ENCODE results near the gene RPL29. TPM values are rescaled to one million over a fixed set of nuclear protein-coding genes. Genes with fewer than 3 reads are reported as not detected.
"Not testable (repeated sequence)": the region's sequence is repeated elsewhere in the genome, so short reads cannot be mapped to it uniquely, and the experiment has no call there.

RPL29 gene
- total RNA-seq, result 1,000 to 10,000 TPM; 1,428 to 2,708 (median 2,246) TPM

DNA sequence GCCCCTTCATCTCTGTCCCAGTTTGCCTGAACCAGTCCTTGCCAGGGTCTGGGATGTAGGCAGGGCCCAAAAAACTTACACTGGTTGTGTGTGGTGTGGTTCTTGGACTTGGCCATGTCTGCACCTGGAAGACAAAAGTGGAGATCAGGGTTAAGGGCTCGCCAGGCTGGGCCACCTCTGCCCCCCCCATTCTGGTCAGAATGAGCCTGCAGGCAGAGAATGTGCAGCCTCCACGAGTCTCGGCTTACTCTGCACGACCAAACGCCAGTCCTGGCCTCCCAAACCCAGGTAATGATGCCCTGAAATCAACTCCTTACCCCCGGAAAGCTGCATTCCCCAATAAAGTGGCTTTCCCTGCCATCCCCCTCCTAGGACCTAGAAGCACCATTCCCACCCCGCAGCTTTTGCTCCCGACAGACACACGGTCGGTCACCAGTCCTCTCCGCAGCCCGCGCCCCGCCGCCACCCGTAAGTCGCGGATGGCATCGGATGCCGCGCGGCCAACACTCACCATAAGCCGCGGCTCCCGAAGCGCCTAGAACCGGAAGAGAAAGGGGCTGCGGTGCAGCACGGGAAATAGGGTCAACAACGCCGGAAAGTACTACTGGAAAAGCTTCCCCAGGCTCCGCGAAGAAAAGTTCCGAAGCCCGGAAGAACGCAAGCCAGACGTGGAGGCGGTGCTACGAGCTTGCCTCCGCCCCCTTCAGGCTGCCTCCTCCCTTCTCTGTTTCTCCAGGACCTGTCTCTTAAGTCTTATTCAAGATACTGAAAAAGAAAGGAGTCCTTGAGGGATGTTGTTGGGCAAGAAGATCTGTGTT is at the start of gene RPL29:
RPL29 (minus strand) TSS at position 550 of the 818 bp plus-strand sequence; CDS start at position 116, 434 bp downstream.
- H3K27me3 ChIP-seq, result no peaks in the 10 kb centered on the region
- peak within 1 kb of the TSS; percentile 88 for H3K27ac ChIP-seq
- H3K9me3 ChIP-seq, result no peaks in the 10 kb centered on the region
- TF ChIP-seq POLR2AphosphoS5 (IDR thresholded peaks at IDR 0.05), result peak in 2 of 3 donors; percentile 84 to 95
- no peak for TF ChIP-seq EP300 (IDR thresholded peaks at IDR 0.05)
- TF ChIP-seq, protein P1, sequence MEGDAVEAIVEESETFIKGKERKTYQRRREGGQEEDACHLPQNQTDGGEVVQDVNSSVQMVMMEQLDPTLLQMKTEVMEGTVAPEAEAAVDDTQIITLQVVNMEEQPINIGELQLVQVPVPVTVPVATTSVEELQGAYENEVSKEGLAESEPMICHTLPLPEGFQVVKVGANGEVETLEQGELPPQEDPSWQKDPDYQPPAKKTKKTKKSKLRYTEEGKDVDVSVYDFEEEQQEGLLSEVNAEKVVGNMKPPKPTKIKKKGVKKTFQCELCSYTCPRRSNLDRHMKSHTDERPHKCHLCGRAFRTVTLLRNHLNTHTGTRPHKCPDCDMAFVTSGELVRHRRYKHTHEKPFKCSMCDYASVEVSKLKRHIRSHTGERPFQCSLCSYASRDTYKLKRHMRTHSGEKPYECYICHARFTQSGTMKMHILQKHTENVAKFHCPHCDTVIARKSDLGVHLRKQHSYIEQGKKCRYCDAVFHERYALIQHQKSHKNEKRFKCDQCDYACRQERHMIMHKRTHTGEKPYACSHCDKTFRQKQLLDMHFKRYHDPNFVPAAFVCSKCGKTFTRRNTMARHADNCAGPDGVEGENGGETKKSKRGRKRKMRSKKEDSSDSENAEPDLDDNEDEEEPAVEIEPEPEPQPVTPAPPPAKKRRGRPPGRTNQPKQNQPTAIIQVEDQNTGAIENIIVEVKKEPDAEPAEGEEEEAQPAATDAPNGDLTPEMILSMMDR (IDR thresholded peaks at IDR 0.05), result peak in 1 of 2 donors; percentile 10
- TF ChIP-seq POLR2A (IDR thresholded peaks at IDR 0.05), result peak; percentile 31 to 66
- peaks cover 38% of the 10 kb centered on the region for H3K36me3 ChIP-seq
- H3K4me1 ChIP-seq, result peaks cover 24% of the 10 kb centered on the region
- peak; percentile 94 to 95 for DNase-seq (ENCODE audit: low spot score in 2 of 2)
- under 1% methylated on average over 37 of the region's 40 CpGs for WGBS
- H3K4me3 ChIP-seq, result peak within 1 kb of the TSS; percentile 92

DNA sequence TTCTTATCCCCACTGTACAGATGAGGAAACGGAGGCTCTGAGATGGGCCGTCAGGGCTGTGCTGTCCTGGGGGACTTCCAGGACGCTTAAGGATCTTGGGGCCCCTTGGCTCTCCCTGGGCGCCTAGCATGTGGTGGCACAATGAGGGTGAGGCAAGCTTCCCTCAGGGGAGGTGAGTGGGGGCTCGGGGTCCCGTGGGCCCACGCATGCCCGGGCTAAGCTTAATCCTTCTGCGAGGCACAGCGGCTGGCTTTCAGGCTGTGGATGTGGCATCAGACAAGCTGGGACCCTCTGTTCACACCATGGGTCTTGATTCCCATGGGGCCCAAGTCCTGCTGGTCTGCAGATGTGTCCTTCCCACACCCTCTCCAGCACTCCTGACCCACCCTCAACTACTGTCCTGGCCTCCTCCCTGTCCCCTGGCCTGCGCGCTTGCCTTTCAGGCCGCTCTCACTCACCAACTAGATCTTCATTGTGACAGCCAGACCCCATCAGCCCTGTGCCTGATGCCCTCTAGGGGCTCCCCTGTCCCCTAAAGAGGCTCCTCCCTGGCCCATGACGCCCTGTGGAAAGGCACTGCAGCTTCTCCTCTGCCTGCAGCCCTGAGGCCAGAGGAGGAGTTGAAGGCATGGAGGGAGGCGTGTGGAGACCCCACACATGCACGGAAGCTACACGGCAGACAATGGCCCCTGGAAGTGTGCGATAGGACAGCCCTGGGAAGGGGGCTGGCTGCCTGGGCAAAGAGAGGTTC is 49.3 kb upstream of the RPL29 start:
- WGBS, result 72% methylated on average over 10 of the region's 18 CpGs
- H3K4me1 ChIP-seq, result peaks cover 71% of the 10 kb centered on the region
- no peak overlapping the region for H3K4me3 ChIP-seq
- TF ChIP-seq POLR2A (IDR thresholded peaks at IDR 0.05), result no peak
- no peak for TF ChIP-seq EP300 (IDR thresholded peaks at IDR 0.05)
- no peak for TF ChIP-seq POLR2AphosphoS5 (IDR thresholded peaks at IDR 0.05)
- TF ChIP-seq, protein P1 (IDR thresholded peaks at IDR 0.05), result no peak
- peaks cover 17% of the 10 kb centered on the region for H3K36me3 ChIP-seq
- H3K9me3 ChIP-seq, result no peaks in the 10 kb centered on the region
- no peak for DNase-seq (ENCODE audit: low spot score in 2 of 2)
- H3K27me3 ChIP-seq, result no peaks in the 10 kb centered on the region
- peak overlapping the region; percentile 97 for H3K27ac ChIP-seq

DNA sequence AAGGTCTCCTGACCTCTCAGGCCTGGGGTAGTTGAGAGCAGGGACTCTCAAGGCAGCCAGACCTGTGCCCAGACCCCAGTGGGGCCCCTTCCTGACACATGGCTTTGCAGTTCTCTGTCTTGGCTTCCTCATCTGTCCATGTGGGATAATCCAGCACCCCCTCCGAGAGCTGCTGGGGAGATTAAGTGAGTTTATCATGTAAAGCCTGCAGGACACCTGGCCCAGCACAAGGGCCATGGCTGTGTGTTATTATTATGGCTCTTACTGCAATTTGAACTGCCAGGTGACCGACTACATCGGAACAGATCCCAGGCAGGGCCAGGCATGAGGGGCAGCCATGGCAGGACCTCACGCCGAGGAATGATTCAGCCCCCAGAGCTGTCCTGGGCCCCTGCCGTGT is 48.1 kb upstream of the RPL29 start:
- Histone ChIP-seq H3K36me3 (peaks cover 6% of the 10 kb centered on the region), H3K27me3 (no peaks in the 10 kb centered on the region), H3K9me3 (no peaks in the 10 kb centered on the region), H3K4me3 (no peak overlapping the region), H3K4me1 (peaks cover 65% of the 10 kb centered on the region), H3K27ac (no peak overlapping the region)
- no peak for DNase-seq (ENCODE audit: low spot score in 2 of 2)
- TF ChIP-seq, protein P1 (IDR thresholded peaks at IDR 0.05), result no peak
- TF ChIP-seq POLR2A (IDR thresholded peaks at IDR 0.05), result no peak
- no peak for TF ChIP-seq POLR2AphosphoS5 (IDR thresholded peaks at IDR 0.05)
- TF ChIP-seq EP300 (IDR thresholded peaks at IDR 0.05), result no peak
- 81% methylated on average over 6 of the region's 6 CpGs for WGBS

DNA sequence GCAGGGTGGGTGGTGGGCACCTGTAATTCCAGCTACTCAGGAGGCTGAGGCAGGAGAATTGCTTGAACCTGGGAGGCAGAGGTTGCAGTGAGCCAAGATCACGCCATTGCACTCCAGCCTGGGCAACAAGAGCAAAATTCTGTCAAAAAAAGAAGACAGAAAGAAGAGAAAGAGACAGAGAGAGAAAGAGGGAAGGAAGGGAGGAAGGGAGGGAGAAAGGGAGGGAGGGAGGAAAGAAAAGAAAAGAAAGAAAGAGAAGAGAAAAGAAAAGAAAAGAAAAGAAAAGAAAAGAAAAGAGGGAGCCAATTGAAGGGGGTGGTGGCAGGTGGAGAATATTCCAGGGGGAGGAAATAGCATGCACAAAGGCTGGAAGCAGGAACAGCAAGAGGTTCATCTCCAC is 47.3 kb upstream of the RPL29 start:
- not testable (repeated sequence) for H3K9me3 ChIP-seq; H3K27me3 ChIP-seq; H3K4me3 ChIP-seq; DNase-seq (ENCODE audit: low spot score in 2 of 2); H3K27ac ChIP-seq; H3K36me3 ChIP-seq
- WGBS, result 93% methylated on average over 1 of the region's 1 CpG
- peaks cover 62% of the 10 kb centered on the region for H3K4me1 ChIP-seq

DNA sequence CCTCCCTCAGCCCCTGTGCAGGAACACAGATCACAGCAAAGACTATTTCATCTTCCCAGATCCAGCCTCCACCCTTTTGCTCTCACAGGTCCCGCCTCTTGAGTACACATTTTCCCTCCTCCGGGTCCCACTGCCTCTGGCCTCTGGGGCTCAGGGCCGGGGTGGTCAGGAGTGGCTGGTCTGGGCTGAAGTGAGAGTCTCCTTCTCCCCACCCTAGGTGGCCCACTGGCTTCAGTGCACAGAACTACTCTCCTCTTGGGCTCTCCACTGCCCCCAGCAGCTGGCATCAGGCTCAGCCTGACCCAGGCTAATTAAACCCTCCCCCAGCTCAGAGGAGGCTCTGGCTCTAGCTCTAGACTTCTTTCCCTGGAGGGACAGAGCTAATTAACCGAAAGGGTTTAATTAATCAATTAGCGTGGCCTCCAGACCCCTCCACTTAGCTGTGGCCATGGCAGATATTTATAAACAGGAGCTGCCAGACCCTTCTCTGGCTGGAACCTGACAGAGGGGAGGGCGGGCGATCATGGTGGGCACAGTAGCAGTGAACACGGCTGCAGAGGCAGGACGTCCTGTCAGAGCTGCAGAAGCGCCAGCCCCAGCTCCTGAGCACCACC is 45.5 kb upstream of the RPL29 start:
- H3K4me1 ChIP-seq, result peaks cover 60% of the 10 kb centered on the region
- 67% methylated on average over 10 of the region's 10 CpGs for WGBS

More for the DNA sequence above, 45.5 kb upstream of the RPL29 start:
- no peaks in the 10 kb centered on the region for H3K9me3 ChIP-seq
- TF ChIP-seq POLR2A (IDR thresholded peaks at IDR 0.05) (no peak), EP300 (IDR thresholded peaks at IDR 0.05) (no peak)
- TF ChIP-seq, protein P1 (IDR thresholded peaks at IDR 0.05), result no peak
- DNase-seq (ENCODE audit: low spot score in 2 of 2), result no peak
- H3K27me3 ChIP-seq, result no peaks in the 10 kb centered on the region
- no peaks in the 10 kb centered on the region for H3K36me3 ChIP-seq
- peak overlapping the region; percentile 68 for H3K27ac ChIP-seq
- no peak overlapping the region for H3K4me3 ChIP-seq

All from suprapubic skin (tissue), 4 donors.